Progenitor cell of endocrine pancreas (in vitro differentiated cells): ENCODE measurements around the gene DCC. TPM values are rescaled to one million over a fixed set of nuclear protein-coding genes. Genes with fewer than 3 reads are reported as not detected.

ENCODE experiments used
- DNase-seq: peaks from one replicate; pipeline ENCODE4 v3.0.0; 2021; ENCODE audit warnings: low spot score; ENCODE audit not compliant: unreplicated experiment
- H3K27ac Mint-ChIP-seq: 2 replicates; pipeline ENCODE4 v1.8.0; 2021; ENCODE audit warnings: mild to moderate bottlenecking, moderate library complexity, mixed read lengths
- H3K27me3 Mint-ChIP-seq: 2 replicates; pipeline ENCODE4 v1.8.0; 2021; ENCODE audit warnings: mixed read lengths
- H3K36me3 Mint-ChIP-seq: 2 replicates; pipeline ENCODE4 v1.8.0; 2022; ENCODE audit warnings: mixed read lengths; ENCODE audit not compliant: insufficient read depth
- H3K4me1 Mint-ChIP-seq: 2 replicates; pipeline ENCODE4 v1.8.0; 2021; ENCODE audit warnings: low read depth, mixed read lengths
- H3K4me3 Mint-ChIP-seq: 2 replicates; pipeline ENCODE4 v1.8.0; 2021; ENCODE audit warnings: low read depth, mild to moderate bottlenecking, moderate library complexity, mixed read lengths
- H3K9me3 Mint-ChIP-seq: 2 replicates; pipeline ENCODE4 v1.8.0; 2021; ENCODE audit warnings: low read depth, mixed read lengths
- total RNA-seq: library from RNA; stranded (reverse); gene quantifications from 2 replicates; pipeline ENCODE4 v1.2.1, GENCODE V29; 2021
- TF ChIP-seq, protein P1 (sequence below): fragments of 200-600 bp; sonication (generic); IDR thresholded peaks from one replicate; pipeline ENCODE4 v1.5.0; 2021; ENCODE audit warnings: antibody characterized with exemption, mild to moderate bottlenecking; ENCODE audit not compliant: unreplicated experiment

The DCC gene
- total RNA-seq, 1 donor from 2014 or later, result 8.4 TPM

DNA sequence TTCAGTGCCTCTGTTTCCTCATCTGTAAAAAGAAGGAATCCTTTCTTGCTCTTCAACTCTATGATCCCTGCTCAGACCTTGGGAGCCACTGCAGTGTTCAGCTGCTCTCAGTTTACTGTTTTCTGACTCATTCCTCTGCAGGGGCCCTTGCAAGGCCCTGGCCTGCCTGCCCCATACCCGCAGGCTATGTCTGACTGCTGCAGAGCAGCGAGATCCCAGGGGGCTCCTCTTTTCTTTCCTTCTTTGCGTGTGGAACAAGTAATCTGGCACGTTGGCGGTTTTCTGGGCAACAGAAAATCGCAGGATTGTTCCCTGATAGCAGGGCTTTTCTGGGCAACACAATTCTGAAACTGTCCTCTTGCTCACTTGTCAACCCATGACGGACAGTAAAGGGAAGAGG lies 376.0 kb downstream of the DCC start:
- no peaks in the 10 kb centered on the region for H3K9me3 Mint-ChIP-seq
- H3K4me1 Mint-ChIP-seq, result peaks cover 6% of the 10 kb centered on the region
- DNase-seq, result no peak
- TF ChIP-seq, protein P1, sequence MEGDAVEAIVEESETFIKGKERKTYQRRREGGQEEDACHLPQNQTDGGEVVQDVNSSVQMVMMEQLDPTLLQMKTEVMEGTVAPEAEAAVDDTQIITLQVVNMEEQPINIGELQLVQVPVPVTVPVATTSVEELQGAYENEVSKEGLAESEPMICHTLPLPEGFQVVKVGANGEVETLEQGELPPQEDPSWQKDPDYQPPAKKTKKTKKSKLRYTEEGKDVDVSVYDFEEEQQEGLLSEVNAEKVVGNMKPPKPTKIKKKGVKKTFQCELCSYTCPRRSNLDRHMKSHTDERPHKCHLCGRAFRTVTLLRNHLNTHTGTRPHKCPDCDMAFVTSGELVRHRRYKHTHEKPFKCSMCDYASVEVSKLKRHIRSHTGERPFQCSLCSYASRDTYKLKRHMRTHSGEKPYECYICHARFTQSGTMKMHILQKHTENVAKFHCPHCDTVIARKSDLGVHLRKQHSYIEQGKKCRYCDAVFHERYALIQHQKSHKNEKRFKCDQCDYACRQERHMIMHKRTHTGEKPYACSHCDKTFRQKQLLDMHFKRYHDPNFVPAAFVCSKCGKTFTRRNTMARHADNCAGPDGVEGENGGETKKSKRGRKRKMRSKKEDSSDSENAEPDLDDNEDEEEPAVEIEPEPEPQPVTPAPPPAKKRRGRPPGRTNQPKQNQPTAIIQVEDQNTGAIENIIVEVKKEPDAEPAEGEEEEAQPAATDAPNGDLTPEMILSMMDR, result no peak
- H3K36me3 Mint-ChIP-seq, result no peaks in the 10 kb centered on the region
- no peak overlapping the region for H3K27ac Mint-ChIP-seq
- peaks cover 2% of the 10 kb centered on the region for H3K27me3 Mint-ChIP-seq
- no peak overlapping the region for H3K4me3 Mint-ChIP-seq

- no peak overlapping the region for H3K27ac Mint-ChIP-seq
- no peak for DNase-seq
- no peaks in the 10 kb centered on the region for H3K36me3 Mint-ChIP-seq
- peaks cover 6% of the 10 kb centered on the region for H3K4me1 Mint-ChIP-seq
- H3K4me3 Mint-ChIP-seq, result no peak overlapping the region
- H3K9me3 Mint-ChIP-seq, result no peaks in the 10 kb centered on the region
- H3K27me3 Mint-ChIP-seq, result peaks cover 2% of the 10 kb centered on the region
- TF ChIP-seq, protein P1, result peak; percentile 45
Observed at GRCh38 chr18:52716973-52717372, 377.0 kb downstream of the DCC start.

DNA sequence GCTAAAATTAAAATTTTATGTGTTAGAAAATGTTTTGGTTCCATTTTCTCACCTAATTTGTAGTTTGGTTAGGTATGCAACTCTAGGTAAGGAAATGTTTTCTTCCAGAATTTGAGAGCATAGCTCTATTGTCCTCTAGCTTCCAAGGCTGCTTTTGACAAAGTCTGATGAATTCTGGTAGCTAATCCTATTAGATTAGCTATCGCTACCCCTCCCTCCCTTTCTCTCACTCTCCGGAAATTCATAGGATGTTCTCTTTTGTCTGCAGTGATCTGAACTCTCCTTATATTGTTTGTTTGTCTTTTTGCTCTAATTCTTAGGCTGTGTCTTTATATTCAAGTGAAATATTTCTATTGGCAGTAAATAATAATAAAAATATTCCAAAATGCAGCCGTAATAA lies 382.9 kb downstream of the DCC start:
- Mint-ChIP-seq H3K4me1 (peaks cover 2% of the 10 kb centered on the region), H3K27ac (no peak overlapping the region), H3K9me3 (no peaks in the 10 kb centered on the region), H3K4me3 (no peak overlapping the region), H3K36me3 (no peaks in the 10 kb centered on the region), H3K27me3 (no peaks in the 10 kb centered on the region)
- no peak for DNase-seq
- TF ChIP-seq, protein P1, result no peak

- no peak overlapping the region for H3K27ac Mint-ChIP-seq
- no peak for DNase-seq
- TF ChIP-seq, protein P1, result no peak
- H3K4me1 Mint-ChIP-seq, result no peaks in the 10 kb centered on the region
- H3K36me3 Mint-ChIP-seq, result no peaks in the 10 kb centered on the region
- no peaks in the 10 kb centered on the region for H3K27me3 Mint-ChIP-seq
- no peaks in the 10 kb centered on the region for H3K9me3 Mint-ChIP-seq
- H3K4me3 Mint-ChIP-seq, result no peak overlapping the region
Observed at GRCh38 chr18:52723550-52723970, 383.6 kb downstream of the DCC start.

DNA sequence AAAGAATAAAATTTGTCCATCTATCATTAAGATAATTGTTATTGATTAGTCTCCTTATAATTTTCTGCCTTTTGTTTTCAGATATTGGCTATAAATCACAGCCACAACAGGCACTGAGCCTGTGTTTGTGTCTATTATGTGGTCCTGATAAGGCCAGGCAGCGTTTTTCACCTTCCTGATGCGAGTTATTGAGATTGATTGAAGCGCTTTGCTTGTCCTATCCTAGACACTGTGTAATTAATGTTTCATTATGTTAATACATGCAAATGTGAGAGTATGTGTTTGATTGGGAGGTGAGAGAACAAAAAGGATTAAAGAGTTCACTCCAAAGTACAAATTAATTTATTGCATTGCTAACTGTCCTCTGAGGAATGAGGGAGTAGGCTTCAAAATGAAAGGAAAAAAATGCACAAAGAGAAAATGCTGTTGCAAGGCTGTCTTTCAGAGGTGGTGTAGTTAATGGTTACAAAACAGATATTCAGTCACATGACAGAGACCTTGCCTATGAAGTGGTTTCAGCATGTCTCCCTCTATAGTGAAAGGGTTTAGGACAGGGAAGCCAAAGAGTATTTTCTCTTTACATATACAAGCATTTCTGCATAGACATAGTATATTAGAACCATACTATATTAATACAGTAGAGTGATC lies 391.1 kb downstream of the DCC start:
- Mint-ChIP-seq H3K27me3 (no peaks in the 10 kb centered on the region), H3K27ac (peak overlapping the region; percentile 9), H3K36me3 (no peaks in the 10 kb centered on the region), H3K4me3 (no peak overlapping the region), H3K9me3 (no peaks in the 10 kb centered on the region), H3K4me1 (peaks cover 16% of the 10 kb centered on the region)
- TF ChIP-seq, protein P1, result no peak
- no peak for DNase-seq
